Prostate gland (tissue), 2 donors: Measurements from ENCODE around the gene ZNF804B. TPM values are rescaled to one million over a fixed set of nuclear protein-coding genes. Genes with fewer than 3 reads are reported as not detected.

ENCODE experiments used
- DNase-seq: peaks from one replicate; pipeline ENCODE4 v3.0.0-alpha.2; 2019; ENCODE audit warnings: low spot score
- H3K27ac ChIP-seq, 2 donors: fragments of 200-600 bp; sonication (generic); 2 replicates each; pipeline ENCODE4 v1.5.1; 2017 to 2019
- H3K27me3 ChIP-seq: fragments of 200-600 bp; sonication (generic); replicated peaks from 2 replicates; pipeline ENCODE4 v1.5.1; 2019; ENCODE audit not compliant: insufficient read depth
- H3K36me3 ChIP-seq, 2 donors: fragments of 200-600 bp; sonication (generic); 1 replicate in 1 of 2; 2 replicates in 1 of 2; pipeline versions ENCODE4 v1.5.1 to v1.8.1; 2017 to 2019
- H3K4me1 ChIP-seq: fragments of 200-600 bp; sonication (generic); replicated peaks from 2 replicates; pipeline ENCODE4 v1.5.1; 2019
- H3K4me3 ChIP-seq, 2 donors: fragments of 200-600 bp; sonication (generic); 2 replicates each; pipeline ENCODE4 v1.5.1; 2017 to 2019
- H3K9me3 ChIP-seq: fragments of 200-600 bp; sonication (generic); 2 replicates; pipeline ENCODE4 v1.5.1; 2017
- POLR2A ChIP-seq: fragments of 450-650 bp; IDR thresholded peaks from one replicate; pipeline ENCODE4 v1.6.1; 2016; ENCODE audit warnings: antibody characterized with exemption, mild to moderate bottlenecking
- POLR2AphosphoS5 ChIP-seq: sonication (generic); formaldehyde crosslinking; IDR thresholded peaks from one replicate; pipeline ENCODE4 v1.6.1; 2017; ENCODE audit warnings: antibody characterized with exemption
- WGBS: methylation state at CpG from one replicate; pipeline ENCODE4 v1.1.5; 2018; 5-methylcytosine and 5-hydroxymethylcytosine counted together
- intact Hi-C: fragments of 100-400 bp; cut with DNase I; formaldehyde crosslinking; loops from one replicate; pipeline ENCODE4 v1.14.2; 2022
- small RNA-seq, 2 donors: library from RNA; depleted of rRNA; stranded (forward); fragments of <200 nt; gene quantifications; one replicate each; pipeline ENCODE3, GENCODE V24; 2016
- total RNA-seq, 2 donors: library from RNA; depleted of rRNA; stranded (reverse); fragments of >200 nt; gene quantifications; one replicate each; pipeline ENCODE4 v1.1.0, GENCODE V29; 2016
- TF ChIP-seq, protein P1 (sequence below), 4 experiments: fragments of 200-600 bp in 2 of 4; fragments of 450-650 bp in 2 of 4; sonication (generic) in 2 of 4; IDR thresholded peaks; 1 replicate in 3 of 4; 2 replicates in 1 of 4; pipeline ENCODE4 v1.5.1; 2016 to 2019; ENCODE audit warnings: antibody characterized with exemption in 4 of 4, mild to moderate bottlenecking in 2 of 4, moderate library complexity in 2 of 4

Gene ZNF804B
- total RNA-seq, 2 donors from 2014 or later = 0.05 TPM; not detected in 1

DNA sequence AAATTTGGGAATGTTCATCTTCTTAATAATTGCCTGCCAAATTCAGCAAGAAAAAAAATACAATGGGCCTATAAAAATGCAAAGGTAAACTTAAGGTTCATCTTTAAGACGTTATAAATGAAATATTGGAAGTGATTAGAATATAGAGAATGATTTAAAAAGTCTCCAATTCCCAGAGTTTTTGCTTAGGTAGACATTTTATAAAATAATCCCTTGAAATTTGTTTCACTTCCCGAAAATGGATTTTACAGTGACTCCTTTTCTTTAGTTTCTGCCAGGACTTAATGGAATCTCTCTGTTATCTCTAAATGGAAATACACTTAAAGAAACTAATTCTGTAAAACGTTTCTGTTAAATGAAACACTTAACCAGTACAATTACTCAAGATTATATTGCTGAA, 580.2 kb downstream of the ZNF804B start:
- H3K36me3 ChIP-seq = no peaks in the 10 kb centered on the region
- no peak for DNase-seq
- no peaks in the 10 kb centered on the region for H3K4me1 ChIP-seq
- no peak overlapping the region for H3K27ac ChIP-seq
- H3K9me3 ChIP-seq = no peaks in the 10 kb centered on the region
- H3K4me3 ChIP-seq = no peak overlapping the region
- 27% methylated on average over 3 of the region's 3 CpGs for WGBS
- TF ChIP-seq POLR2A = no peak
- intact Hi-C loops = no loop called here
- no peaks in the 10 kb centered on the region for H3K27me3 ChIP-seq

DNA sequence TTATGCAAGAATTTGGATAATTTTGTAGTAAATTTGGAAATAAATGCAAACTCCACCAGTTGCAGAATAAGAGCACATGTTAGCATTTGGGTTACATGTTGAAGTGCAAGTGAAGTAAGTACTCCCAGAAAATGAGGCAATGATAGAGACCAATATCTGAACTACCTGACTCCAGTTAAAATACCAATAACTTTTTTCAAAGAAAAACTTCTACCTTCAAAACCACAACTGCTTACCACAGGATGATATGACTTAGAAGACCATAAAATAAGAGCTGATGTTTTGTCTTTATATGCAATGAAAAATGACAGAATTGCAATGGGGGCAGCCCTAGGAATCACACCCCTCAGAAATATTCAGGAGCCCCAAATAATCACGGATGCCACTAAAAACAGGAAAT, 597.6 kb downstream of the ZNF804B start:
- Histone ChIP-seq H3K4me3 (no peak overlapping the region), H3K36me3 (no peaks in the 10 kb centered on the region), H3K27me3 (no peaks in the 10 kb centered on the region), H3K9me3 (no peaks in the 10 kb centered on the region), H3K4me1 (no peaks in the 10 kb centered on the region), H3K27ac (no peak overlapping the region)
- intact Hi-C loops = no loop called here
- DNase-seq = no peak
- no peak for TF ChIP-seq POLR2AphosphoS5
- TF ChIP-seq, protein P1, sequence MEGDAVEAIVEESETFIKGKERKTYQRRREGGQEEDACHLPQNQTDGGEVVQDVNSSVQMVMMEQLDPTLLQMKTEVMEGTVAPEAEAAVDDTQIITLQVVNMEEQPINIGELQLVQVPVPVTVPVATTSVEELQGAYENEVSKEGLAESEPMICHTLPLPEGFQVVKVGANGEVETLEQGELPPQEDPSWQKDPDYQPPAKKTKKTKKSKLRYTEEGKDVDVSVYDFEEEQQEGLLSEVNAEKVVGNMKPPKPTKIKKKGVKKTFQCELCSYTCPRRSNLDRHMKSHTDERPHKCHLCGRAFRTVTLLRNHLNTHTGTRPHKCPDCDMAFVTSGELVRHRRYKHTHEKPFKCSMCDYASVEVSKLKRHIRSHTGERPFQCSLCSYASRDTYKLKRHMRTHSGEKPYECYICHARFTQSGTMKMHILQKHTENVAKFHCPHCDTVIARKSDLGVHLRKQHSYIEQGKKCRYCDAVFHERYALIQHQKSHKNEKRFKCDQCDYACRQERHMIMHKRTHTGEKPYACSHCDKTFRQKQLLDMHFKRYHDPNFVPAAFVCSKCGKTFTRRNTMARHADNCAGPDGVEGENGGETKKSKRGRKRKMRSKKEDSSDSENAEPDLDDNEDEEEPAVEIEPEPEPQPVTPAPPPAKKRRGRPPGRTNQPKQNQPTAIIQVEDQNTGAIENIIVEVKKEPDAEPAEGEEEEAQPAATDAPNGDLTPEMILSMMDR (IDR thresholded peaks at IDR 0.05) = no peak
- TF ChIP-seq POLR2A = no peak
- 42% methylated on average over 1 of the region's 1 CpG for WGBS

DNA sequence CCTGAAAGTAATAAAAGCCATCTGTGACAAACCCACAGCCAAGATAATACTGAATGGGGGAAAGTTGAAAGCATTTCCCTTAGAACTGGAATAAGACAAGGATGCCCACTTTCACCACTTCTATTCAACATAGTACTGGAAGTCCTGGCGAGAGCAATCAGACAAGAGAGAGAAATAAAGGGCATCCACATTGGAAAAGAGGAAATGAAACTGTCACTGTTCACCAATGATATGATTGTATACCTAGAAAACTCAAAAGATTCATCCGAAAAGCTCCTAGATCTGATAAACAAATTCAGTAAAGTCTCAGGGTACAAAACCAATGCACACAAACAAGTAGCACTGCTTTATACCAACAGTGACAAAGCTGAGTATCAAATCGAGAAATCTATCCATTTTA, 617.7 kb downstream of the ZNF804B start:
- Histone ChIP-seq H3K27ac (no peak overlapping the region), H3K36me3 (no peaks in the 10 kb centered on the region), H3K9me3 (no peaks in the 10 kb centered on the region), H3K27me3 (no peaks in the 10 kb centered on the region), H3K4me3 (no peak overlapping the region), H3K4me1 (no peaks in the 10 kb centered on the region)
- intact Hi-C loops = no loop called here
- no peak for DNase-seq
- TF ChIP-seq POLR2AphosphoS5 (no peak), POLR2A (no peak)
- TF ChIP-seq, protein P1 (IDR thresholded peaks at IDR 0.05) = no peak
- 94% methylated on average over 3 of the region's 3 CpGs for WGBS

DNA sequence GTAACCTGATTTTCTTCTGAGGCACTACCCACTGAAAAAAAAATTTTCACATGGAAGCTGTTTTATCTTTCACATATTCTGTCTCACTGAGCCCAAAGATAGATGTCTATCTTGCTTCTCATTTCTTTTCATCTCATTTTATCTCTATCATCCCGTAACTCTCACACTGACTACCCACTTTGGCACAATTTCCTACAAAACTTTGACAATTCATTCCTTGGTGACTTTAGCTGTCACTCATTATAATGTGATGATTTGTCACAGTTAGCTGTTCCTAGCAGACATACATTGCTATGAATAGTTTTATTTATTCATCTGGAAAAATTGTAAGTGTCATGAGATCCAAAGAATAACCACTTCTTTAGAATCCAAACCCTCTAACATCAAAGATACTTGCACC, 625.9 kb downstream of the ZNF804B start:
- WGBS = 93% methylated on average over 1 of the region's 1 CpG
- no peak for DNase-seq
- Histone ChIP-seq H3K4me3 (no peak overlapping the region), H3K4me1 (no peaks in the 10 kb centered on the region), H3K36me3 (no peaks in the 10 kb centered on the region), H3K27ac (no peak overlapping the region), H3K27me3 (no peaks in the 10 kb centered on the region), H3K9me3 (no peaks in the 10 kb centered on the region)
- intact Hi-C loops = no loop called here
- TF ChIP-seq, protein P1 (IDR thresholded peaks at IDR 0.05) = no peak
- TF ChIP-seq POLR2AphosphoS5 (no peak), POLR2A (no peak)

Small RNA genes lying within 50 kb of the gene (small RNA-seq; reads per million reads assigned to genes)
- 0 reads per million in 2 donors for gene AC002127.1

Other genes with a start within 250 kb of the ZNF804B start
- 1 to 10 TPM in 1 of 2 donors, not detected in 1; 1.8 TPM for gene TEX47, start 36.0 kb downstream of the ZNF804B start, total RNA-seq